Breast epithelium (tissue), 3 donors: ENCODE results near the gene FASTK.

Source experiments
- POLR2A ChIP-seq: fragments of 450-650 bp; IDR thresholded peaks from one replicate; pipeline ENCODE4 v1.6.1; 2016; ENCODE audit warnings: antibody characterized with exemption, mild to moderate bottlenecking, moderate library complexity
- TF ChIP-seq, protein P1 (sequence below), 3 donors: fragments of 450-650 bp; IDR thresholded peaks; one replicate each; pipeline ENCODE4 v1.5.1; 2016 to 2017; ENCODE audit warnings: antibody characterized with exemption in 3 of 3, mild to moderate bottlenecking in 3 of 3, moderate library complexity in 3 of 3

DNA sequence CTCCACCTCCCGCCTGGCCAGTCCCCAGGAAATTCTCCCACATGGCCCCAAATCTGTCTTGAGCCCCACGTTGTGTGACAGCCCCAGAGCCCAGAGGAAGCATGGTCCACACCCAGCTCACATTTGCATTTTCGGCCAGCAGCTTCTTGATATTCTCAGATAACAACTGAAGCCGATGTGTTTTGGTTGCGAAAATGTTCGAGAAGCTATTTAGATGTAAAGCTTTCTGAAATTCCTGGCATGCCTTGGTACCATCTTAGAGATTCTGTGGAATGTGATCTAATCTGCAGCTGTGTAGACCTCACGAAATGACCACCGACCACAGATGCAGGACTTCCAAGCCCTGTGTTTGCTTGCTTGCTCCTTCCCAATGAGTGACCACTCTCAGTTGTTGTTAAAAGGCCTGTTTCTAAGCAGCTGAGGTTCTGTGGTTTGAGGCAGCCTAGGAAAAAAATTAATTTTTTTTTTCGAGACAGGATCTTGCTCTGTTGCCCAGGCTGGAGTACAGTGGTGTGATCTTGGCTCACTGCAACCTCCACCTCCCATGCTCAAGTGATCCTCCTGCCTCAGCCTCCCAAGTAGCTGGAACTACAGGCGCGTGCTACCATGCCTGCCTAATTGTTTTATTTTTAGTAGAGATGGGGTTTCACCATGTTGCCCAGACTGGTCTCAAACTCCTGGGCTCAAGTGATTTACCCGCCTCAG lies 12.4 kb downstream of the FASTK start:
- no peak for TF ChIP-seq POLR2A
- TF ChIP-seq, protein P1, sequence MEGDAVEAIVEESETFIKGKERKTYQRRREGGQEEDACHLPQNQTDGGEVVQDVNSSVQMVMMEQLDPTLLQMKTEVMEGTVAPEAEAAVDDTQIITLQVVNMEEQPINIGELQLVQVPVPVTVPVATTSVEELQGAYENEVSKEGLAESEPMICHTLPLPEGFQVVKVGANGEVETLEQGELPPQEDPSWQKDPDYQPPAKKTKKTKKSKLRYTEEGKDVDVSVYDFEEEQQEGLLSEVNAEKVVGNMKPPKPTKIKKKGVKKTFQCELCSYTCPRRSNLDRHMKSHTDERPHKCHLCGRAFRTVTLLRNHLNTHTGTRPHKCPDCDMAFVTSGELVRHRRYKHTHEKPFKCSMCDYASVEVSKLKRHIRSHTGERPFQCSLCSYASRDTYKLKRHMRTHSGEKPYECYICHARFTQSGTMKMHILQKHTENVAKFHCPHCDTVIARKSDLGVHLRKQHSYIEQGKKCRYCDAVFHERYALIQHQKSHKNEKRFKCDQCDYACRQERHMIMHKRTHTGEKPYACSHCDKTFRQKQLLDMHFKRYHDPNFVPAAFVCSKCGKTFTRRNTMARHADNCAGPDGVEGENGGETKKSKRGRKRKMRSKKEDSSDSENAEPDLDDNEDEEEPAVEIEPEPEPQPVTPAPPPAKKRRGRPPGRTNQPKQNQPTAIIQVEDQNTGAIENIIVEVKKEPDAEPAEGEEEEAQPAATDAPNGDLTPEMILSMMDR (IDR thresholded peaks at IDR 0.05): no peak
